ENCODE results near the gene WASF2.
A peak's percentile ranks its signal among the peaks of the same experiment; 100 is the strongest.
"Not testable (repeated sequence)": the region's sequence is repeated elsewhere in the genome, so short reads cannot be mapped to it uniquely, and the experiment has no call there.

Gene WASF2

DNA sequence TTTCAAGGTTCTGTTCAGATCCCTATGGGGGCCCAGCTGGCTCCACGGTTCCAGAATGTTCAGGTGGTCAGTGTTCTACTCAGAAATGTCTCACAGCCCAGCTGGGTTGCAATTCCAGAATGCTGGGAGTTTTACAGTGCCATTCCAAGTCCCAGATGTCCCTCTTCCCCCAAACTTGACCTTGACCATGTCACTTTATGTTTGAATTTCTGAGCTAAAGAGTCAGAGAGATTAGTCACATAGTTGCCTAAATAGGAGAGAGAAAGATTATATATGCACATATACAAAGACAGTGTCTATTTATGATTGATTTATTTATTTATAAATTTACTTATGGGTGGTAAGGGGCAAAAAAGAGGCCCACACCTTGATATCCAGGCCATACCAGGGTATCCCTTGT is 95.0 kb downstream of the WASF2 start:
- no peak for DNase-seq

GRCh38 chr1:27394282-27394658 is 95.7 kb downstream of the WASF2 start:
- DNase-seq, result no peak

- DNase-seq, result no peak
Measured at GRCh38 chr1:27393641-27394281, 96.2 kb downstream of the WASF2 start.

GRCh38 chr1:27392778-27393635 is 97.0 kb downstream of the WASF2 start:
- no peak for DNase-seq

DNA sequence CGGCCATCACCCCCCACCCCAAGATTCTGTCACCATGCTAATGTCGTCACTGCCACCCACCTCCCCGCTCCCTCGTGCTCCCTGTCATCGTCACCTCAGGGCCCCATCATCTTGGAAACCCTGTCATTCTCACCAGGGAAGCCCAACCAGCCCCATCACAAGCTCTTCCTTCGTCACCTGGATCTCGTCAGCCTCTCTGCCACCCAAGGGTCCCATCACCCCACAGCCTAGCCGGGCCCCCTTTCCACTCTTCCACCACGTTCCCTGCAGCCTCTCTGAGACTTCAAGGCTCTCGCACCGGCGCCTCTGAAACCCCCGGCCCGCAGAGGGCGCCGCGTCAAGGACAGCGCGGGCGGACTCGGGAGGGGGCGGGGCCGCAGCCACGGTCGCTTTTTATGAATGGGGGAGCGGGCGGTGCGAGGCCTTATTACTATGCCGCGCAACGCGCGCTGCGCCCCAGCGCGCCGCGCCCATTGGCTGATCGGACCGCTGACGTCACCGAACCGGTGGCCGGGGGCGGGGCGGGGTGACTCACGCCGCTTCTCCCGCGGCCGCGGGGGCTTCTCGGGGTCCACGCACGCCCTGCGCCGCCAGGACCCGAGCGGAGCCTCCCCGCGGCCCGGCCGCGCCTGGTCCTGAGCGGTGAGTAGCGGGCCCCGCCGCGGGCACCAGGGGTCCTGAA is 97.7 kb downstream of the WASF2 start, which contains the start of gene GPR3:
Gene GPR3, plus strand, starts transcription at position 527 of the 682 bp plus-strand sequence. CDS start 1,177 bp downstream, outside the sequence.
- DNase-seq, result peak; percentile 94

DNA sequence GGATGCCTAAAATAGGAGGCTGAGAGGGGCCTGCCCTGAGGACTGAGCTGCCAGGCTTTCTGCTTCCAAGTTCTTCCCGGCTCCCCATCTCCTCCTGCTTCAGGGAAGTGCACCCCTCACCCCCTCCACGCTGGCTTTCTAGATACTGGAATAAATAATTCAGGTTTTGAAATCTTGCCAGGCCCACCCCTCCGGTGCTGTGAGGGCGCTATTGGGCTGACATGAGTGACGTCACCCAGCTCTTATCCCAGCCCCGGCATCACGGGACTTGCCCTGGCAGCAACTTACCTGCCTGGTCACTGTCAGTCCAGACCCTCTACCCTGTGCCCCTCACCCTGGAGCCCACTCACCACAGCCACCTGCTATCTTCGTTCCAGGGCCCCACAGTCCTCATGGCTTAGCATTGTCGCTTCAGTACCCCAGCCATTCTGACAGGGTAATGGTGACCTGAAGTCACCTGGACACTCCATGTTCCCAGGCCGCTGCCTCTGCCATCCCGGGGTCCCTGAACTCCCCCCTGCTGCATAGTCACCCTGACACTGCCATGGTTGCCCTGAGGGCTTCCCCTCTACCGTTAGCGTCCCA is 98.4 kb downstream of the WASF2 start:
- no peak for DNase-seq

DNA sequence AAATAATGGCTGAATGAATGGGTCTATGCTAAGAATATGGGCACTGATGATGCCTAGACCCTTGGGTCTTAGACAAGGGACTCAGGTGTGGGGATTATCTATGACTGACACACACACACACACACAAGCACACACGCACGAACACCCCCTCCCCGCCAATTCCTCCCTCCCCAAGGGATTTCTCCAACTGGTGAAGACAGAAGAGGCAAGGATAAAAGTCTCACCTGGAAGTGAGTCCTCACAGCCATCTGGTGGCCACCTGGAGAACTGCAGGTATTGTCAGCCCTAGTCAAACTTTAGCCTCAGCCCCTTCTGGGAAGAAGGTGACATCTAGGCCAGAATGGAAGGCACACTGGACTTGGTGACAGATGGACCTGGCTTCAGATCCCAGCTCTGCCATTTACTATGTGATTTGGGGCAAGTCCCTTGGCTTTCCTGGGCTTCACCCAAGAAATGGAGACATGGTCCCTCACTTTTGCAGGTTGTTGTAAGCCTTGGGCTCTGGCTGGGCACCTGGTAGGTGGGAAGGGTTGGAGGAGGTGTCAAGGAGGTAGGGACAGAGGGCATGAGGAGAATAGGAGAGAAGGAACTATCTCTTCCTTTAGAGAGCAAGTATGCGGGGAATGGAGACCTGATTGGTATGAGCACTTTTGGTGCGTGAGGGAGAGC is 101.5 kb downstream of the WASF2 start:
- DNase-seq, result no peak

- DNase-seq, result not testable (repeated sequence)
Measured at GRCh38 chr1:27384797-27385196, 105.2 kb downstream of the WASF2 start.

- DNase-seq, result no peak
Measured at GRCh38 chr1:27383661-27384060, 106.3 kb downstream of the WASF2 start.

- DNase-seq, result no peak
Measured at GRCh38 chr1:27383039-27383605, 106.8 kb downstream of the WASF2 start, which contains the start of gene CD164L2. TSS of gene CD164L2 (minus strand) at chr1:27383333. CDS start at chr1:27383239, 94 bp downstream.

- DNase-seq, result no peak
Measured at GRCh38 chr1:27381969-27382762, 107.8 kb downstream of the WASF2 start.

DNA sequence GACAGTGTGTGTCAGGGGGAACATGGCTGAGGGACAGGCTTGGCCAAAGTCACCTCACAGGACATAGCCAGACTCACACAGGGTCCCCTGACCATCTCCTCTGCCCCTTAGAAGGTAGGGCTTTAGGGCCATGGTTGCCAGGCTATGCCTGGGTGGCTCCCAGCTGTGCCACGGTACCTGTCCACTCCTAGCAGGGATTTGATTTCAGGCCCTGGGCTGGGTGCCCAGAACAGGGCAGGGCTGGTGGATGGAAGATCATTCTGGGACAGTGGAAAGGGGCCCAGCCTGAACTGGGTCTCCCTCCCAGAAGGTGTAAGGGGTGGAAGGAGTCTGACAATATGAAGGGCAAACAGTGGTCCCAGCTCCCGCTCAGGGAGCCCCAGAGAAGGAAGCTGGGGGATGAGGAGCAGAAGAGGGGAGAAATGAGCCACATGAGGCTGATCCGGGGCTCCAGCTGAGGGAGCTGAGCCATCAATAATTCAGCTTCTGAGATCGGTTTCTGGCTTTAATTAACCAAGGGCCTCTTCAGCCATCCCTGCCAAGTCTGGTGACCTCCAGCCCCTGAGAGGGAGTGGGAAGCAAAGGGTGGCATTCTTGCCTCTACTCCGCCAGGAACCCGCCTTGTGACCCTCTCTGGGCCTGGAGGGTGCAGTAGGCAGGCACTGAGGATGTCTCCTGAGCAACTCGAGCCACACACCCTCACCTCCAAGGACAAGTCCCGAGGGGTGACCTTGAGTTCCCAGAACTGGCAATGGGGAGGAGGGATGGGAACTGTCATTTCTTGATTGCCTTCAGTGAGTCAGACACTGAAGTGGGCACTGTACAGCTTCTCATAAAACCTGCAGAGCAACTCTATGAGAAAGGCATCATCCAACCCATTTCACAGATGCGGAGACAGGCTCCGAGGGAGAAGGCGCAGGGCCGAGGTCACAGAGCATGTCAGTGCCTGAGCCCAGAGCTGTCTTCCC is 108.9 kb downstream of the WASF2 start:
- no peak for DNase-seq

DNA sequence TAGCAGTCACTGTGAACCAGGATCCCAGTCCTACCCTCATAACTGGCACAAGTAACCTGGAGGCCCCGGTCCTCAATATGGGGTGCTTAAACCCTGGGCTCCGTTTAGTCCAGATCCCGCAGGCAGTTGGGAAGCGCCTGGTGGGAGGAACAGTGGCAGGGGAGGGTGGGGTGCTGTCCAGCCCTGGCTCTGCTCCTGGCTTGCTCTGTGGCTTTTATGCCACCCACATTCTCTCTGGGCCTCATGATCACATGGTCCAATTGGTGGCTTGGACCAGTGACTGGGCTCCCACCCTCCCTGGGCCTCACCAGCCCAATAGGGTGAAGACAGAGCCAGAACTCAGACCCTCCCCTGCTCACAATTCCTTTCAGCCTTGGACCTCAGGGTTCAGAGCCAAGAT is 109.7 kb downstream of the WASF2 start:
- DNase-seq, result no peak

DNA sequence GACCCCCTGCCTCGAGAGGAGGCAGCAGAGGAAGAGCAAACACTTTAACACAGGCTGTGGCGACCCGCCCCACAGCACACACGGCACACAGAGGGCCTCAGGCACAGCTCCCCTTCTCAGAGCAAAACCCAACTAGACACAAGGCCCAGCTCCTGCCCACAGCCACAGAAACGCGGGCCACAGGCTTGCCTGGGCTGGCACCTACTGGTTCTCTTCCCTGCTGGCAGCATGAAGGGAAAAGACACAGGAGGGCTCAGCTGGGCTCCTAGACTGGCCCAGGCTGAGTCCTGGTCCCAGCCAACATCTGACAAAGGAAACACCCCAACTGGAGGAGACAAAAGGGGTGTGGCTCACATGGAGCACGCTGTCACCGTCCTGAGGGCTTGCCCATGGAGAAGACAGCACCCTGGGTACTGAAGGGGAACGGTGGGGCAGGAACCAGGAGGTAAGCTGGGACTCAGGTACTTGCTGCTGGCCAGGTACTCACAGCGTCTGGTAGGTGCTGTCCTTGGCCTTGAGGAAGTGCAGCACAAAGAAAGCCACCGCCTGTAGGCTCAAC is 110.3 kb downstream of the WASF2 start:
- no peak for DNase-seq

GRCh38 chr1:27377760-27378495 is 112.0 kb downstream of the WASF2 start:
- DNase-seq, result no peak

DNA sequence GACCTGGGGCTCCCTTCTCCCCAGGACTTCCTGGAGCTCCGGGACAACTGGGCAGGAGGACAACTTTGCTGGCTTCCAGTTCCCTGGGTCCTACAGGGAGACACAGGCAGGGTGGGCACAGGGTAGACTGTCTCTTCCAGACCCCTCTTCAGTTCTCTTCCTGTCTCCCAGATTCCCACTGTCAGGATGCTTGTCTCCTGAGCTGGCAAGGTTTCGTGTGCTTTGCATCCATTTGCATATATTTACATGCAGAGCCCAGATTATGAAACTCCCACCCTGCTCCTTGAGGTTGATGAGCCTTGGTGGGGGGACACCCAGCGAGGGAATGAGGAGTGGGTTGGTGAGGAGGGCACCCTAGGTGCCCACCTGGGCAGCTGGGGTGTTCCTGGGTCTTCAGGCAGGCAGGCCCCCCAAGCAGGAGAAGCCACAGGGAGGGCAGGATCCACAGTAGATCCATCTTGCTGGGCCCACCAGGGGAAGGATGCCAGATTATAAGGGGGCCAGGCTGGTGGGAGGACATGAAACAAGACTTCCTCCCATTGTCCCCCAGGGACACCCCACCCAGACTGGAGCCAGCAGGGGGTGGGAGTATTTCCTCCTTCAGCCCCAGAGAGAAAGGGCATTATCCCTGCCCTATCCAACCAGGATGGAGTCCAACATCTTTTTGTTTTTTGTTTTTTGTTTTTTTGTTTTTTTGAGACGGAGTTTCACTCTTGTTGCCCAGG is 115.4 kb downstream of the WASF2 start, which contains the start of gene FCN3:
Gene FCN3, minus strand, starts transcription at position 463 of the 725 bp plus-strand sequence. Its CDS starts 6 bp downstream, at position 457.
- no peak for DNase-seq

GRCh38 chr1:27372808-27373690 is 116.9 kb downstream of the WASF2 start:
- no peak for DNase-seq
